DND-41 (cell line): Measurements from ENCODE around the gene MRTFA.

Experiments
- ATAC-seq: fragments of 200-7000 bp; cut with Tn5 transposase; 3 replicates; pipeline ENCODE4 v1.9.1; 2021; ENCODE audit warnings: low read depth; ENCODE audit not compliant: insufficient read depth
- DNase-seq: peaks from one replicate; pipeline ENCODE4 v3.0.0-alpha.2; 2020
- H2AFZ ChIP-seq: 2 replicates; pipeline ENCODE4 v1.6.0; 2012; ENCODE audit warnings: low read depth, low read length
- H3K27ac ChIP-seq: 2 replicates; pipeline ENCODE4 v1.5.1; 2012; ENCODE audit warnings: low read length, inconsistent platforms
- H3K27me3 ChIP-seq: fragments of 200-600 bp; sonication (generic); 2 replicates; pipeline ENCODE4 v1.6.0; 2012; ENCODE audit warnings: low read length, mild to moderate bottlenecking, inconsistent platforms; ENCODE audit not compliant: insufficient read depth, poor library complexity
- H3K36me3 ChIP-seq: 2 replicates; pipeline ENCODE4 v1.5.1; 2012; ENCODE audit warnings: low read length, inconsistent platforms; ENCODE audit not compliant: insufficient read depth
- H3K4me1 ChIP-seq: 2 replicates; pipeline ENCODE4 v1.5.1; 2012; ENCODE audit warnings: mild to moderate bottlenecking, low read length; ENCODE audit not compliant: insufficient read depth
- H3K4me2 ChIP-seq: 2 replicates; pipeline ENCODE4 v1.6.0; 2012; ENCODE audit warnings: mild to moderate bottlenecking, moderate library complexity, low read length, inconsistent platforms; ENCODE audit not compliant: insufficient read depth
- H3K4me3 ChIP-seq, 2 experiments: fragments of 200-600 bp in 1 of 2; shearing (Covaris generic) in 1 of 2; 2 replicates each; pipeline ENCODE4 v1.5.1; 2012 to 2016; ENCODE audit warnings: inconsistent platforms in 2 of 2, low read length in 2 of 2, mild to moderate bottlenecking in 2 of 2, low read depth in 1 of 2, moderate library complexity in 1 of 2
- H3K79me2 ChIP-seq: 2 replicates; pipeline ENCODE4 v1.6.0; 2012; ENCODE audit warnings: low read length, inconsistent platforms; ENCODE audit not compliant: insufficient read depth
- H3K9ac ChIP-seq: 2 replicates; pipeline ENCODE4 v1.6.0; 2012; ENCODE audit warnings: low read depth, mild to moderate bottlenecking, inconsistent platforms, low read length, moderate library complexity
- H3K9me3 ChIP-seq: 2 replicates; pipeline ENCODE4 v1.5.1; 2012; ENCODE audit warnings: low read length, moderate library complexity, mild to moderate bottlenecking, inconsistent platforms; ENCODE audit not compliant: insufficient read depth, severe bottlenecking
- H4K20me1 ChIP-seq: 2 replicates; pipeline ENCODE4 v1.6.0; 2012; ENCODE audit warnings: low read length; ENCODE audit not compliant: insufficient read depth
- EZH2 ChIP-seq: IDR thresholded peaks from 3 replicates; pipeline ENCODE4 v1.6.1; 2012; ENCODE audit warnings: borderline replicate concordance, low read depth, mild to moderate bottlenecking, moderate library complexity, low read length, inconsistent platforms; ENCODE audit not compliant: severe bottlenecking
- TF ChIP-seq, protein P1 (sequence below): IDR thresholded peaks from 2 replicates; pipeline ENCODE4 v1.5.1; 2012; ENCODE audit warnings: borderline replicate concordance, low read length, moderate library complexity, mild to moderate bottlenecking; ENCODE audit not compliant: poor library complexity, severe bottlenecking; ENCODE audit errors: extremely low read depth

Gene MRTFA

DNA sequence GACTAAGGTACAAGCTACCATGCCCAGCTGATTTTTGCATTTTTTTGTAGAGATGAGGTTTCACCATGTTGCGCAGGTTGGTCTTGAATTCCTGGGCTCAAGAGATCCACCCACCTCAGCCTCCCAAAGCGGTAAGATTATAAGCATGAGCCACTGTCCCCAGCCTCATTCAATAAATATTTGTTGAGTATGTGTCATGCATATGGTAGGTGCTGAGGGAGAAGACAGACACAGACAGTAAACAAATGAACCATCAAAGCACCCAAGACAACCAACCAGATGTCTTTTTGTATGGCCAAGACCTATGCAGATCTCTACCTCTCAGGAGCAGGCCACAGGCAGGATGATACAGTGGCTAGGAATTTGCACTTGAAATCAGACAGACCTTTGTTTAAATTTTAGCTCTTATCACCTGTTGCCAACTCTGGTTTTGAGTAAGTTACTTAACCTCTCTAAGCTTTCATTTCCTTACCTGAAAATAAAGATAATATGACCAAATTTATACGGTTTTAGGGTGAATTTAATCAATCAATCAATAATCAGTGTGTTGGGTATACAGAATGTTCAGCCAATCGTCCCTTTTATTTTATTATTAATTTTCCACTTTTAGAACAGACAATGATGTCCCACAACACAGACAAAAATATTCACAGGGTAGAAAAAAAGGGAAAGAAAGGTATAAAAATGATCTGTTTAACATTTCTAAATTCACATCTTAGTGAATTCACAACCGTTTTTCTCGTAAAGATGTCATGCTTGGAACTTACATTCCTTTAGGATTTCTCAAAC is 137.9 kb downstream of the MRTFA start:
- Histone ChIP-seq H3K4me1 (no peaks in the 10 kb centered on the region), H3K4me3 (no peak overlapping the region), H3K27ac (no peak overlapping the region), H4K20me1 (no peaks in the 10 kb centered on the region), H3K36me3 (peaks cover 10% of the 10 kb centered on the region), H3K27me3 (no peaks in the 10 kb centered on the region), H3K9me3 (peaks cover 8% of the 10 kb centered on the region), H2AFZ (no peak overlapping the region), H3K9ac (no peak overlapping the region), H3K4me2 (no peak overlapping the region), H3K79me2 (peaks cover 11% of the 10 kb centered on the region)
- ATAC-seq (no peak), DNase-seq (no peak)
- TF ChIP-seq, protein P1, sequence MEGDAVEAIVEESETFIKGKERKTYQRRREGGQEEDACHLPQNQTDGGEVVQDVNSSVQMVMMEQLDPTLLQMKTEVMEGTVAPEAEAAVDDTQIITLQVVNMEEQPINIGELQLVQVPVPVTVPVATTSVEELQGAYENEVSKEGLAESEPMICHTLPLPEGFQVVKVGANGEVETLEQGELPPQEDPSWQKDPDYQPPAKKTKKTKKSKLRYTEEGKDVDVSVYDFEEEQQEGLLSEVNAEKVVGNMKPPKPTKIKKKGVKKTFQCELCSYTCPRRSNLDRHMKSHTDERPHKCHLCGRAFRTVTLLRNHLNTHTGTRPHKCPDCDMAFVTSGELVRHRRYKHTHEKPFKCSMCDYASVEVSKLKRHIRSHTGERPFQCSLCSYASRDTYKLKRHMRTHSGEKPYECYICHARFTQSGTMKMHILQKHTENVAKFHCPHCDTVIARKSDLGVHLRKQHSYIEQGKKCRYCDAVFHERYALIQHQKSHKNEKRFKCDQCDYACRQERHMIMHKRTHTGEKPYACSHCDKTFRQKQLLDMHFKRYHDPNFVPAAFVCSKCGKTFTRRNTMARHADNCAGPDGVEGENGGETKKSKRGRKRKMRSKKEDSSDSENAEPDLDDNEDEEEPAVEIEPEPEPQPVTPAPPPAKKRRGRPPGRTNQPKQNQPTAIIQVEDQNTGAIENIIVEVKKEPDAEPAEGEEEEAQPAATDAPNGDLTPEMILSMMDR, result no peak
- no peak for TF ChIP-seq EZH2

DNA sequence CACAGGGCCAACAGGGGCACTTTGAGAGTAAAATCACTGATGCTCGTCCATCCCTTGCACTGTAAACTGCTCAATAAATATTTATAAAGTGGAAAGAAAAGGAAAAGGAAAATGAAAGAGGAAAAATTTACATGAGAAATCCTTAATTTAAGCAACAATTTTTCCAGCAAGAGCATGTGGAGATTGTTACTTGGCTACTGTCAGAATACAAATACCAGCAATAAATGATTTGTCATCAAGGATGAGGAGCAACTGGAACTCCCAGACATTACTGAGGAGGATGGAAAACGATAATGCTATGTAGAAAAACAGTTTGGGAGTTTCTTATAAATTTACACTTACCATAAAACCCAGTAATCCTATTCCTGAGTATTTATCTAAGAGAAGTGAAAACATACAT is 143.1 kb downstream of the MRTFA start:
- no peak for DNase-seq
- Histone ChIP-seq H4K20me1 (no peaks in the 10 kb centered on the region), H3K9me3 (no peaks in the 10 kb centered on the region), H3K79me2 (peaks cover 9% of the 10 kb centered on the region), H3K27me3 (no peaks in the 10 kb centered on the region), H3K4me3 (no peak overlapping the region), H2AFZ (no peak overlapping the region), H3K27ac (no peak overlapping the region), H3K4me2 (no peak overlapping the region), H3K4me1 (no peaks in the 10 kb centered on the region), H3K9ac (no peak overlapping the region), H3K36me3 (no peaks in the 10 kb centered on the region)
- no peak for TF ChIP-seq EZH2
- TF ChIP-seq, protein P1, result no peak
- ATAC-seq, result no peak

DNA sequence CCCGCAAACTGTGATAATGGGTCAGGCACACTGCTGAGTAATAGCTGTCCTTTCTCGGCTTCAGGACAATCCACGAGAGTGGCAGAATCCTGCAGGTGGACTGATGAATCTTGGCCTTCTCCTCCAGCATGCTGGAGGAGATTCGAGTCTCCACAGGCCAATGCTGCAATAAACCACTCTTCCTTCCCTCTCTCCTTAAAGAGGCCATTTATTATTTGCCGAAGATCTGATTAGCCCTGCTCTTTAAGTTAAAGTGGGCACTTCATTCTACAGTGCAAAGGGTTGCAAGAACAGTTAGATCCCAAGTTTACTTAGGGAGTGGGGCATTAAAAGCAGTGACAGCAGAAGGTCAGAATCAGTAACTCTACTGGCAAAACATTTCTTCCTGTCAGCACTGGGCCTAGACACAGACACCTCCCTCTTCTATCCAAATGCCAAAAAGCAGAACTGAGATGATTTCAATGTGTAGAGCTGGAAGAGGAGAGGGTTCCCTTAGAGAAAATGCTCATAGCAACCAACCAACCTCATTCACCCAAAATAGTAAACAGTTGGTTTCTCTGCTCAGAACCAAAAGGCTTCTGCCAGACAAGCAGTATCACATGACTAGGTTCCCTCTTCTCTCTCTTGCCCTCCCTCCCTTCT is 144.4 kb downstream of the MRTFA start:
- Histone ChIP-seq H2AFZ (no peak overlapping the region), H4K20me1 (no peaks in the 10 kb centered on the region), H3K79me2 (peaks cover 11% of the 10 kb centered on the region), H3K9ac (no peak overlapping the region), H3K36me3 (no peaks in the 10 kb centered on the region), H3K4me1 (no peaks in the 10 kb centered on the region), H3K4me2 (no peak overlapping the region), H3K27ac (no peak overlapping the region), H3K9me3 (no peaks in the 10 kb centered on the region), H3K27me3 (no peaks in the 10 kb centered on the region), H3K4me3 (no peak overlapping the region)
- ATAC-seq (no peak), DNase-seq (no peak)
- TF ChIP-seq, protein P1, result no peak
- TF ChIP-seq EZH2, result no peak
